Measurements from ENCODE around the gene CLTCL1. TPM values are rescaled to one million over a fixed set of nuclear protein-coding genes. Genes with fewer than 3 reads are reported as not detected.
A peak's percentile ranks its signal among the peaks of the same experiment; 100 is the strongest.

Gene CLTCL1
- total and polyA plus RNA-seq, 9 of the 15 experiments (the other 6 are each of a cell fraction or from before 2014, with no cell fraction given): 1.1 to 11.7 (median 5.0) TPM

DNA sequence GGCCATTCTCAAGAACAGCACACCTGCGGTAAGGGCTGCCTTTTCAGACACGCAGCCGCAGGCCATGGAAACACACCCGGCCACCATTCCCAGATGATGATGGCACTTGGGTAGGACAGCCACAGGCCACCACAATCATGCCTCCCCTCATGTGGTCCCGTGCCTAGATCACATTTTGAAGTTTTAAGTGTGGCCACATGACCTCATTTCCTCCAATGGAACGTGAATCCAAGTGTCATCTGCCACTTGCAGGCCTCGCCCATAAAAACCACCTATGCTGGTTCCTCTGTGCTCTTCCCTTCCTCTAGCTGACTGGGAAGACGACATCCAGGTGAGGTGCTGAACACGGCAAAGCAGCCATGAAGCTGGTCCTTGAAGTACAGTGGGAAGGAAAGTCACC lies 68.4 kb downstream of the CLTCL1 start (continued):
- no peak for TF ChIP-seq YY1 (IDR thresholded peaks at IDR 0.05; ENCODE audit: borderline replicate concordance in 1 of 3, control insufficient read depth in 1 of 3, extremely low read depth in 1 of 3, insufficient read depth in 3 of 3, insufficient read length in 1 of 3, insufficient replicate concordance in 2 of 3, low read depth in 1 of 3, low read length in 2 of 3)
- TF ChIP-seq MED1 (CRISPR knock-in tag; IDR thresholded peaks at IDR 0.05; ENCODE audit: borderline replicate concordance): no peak
- TF ChIP-seq TFAM (CRISPR knock-in tag; conservative IDR thresholded peaks at IDR 0.05): no peak
- no peak for TF ChIP-seq MLX (CRISPR knock-in tag; conservative IDR thresholded peaks at IDR 0.05)
- no peak for TF ChIP-seq PRMT5 (CRISPR knock-in tag; IDR thresholded peaks at IDR 0.05)
- no peak for TF ChIP-seq ILK (tag; IDR thresholded peaks at IDR 0.05; ENCODE audit: borderline replicate concordance, low read depth)
- no peak for TF ChIP-seq OTX1 (CRISPR knock-in tag; IDR thresholded peaks at IDR 0.05)
- TF ChIP-seq, protein P1, sequence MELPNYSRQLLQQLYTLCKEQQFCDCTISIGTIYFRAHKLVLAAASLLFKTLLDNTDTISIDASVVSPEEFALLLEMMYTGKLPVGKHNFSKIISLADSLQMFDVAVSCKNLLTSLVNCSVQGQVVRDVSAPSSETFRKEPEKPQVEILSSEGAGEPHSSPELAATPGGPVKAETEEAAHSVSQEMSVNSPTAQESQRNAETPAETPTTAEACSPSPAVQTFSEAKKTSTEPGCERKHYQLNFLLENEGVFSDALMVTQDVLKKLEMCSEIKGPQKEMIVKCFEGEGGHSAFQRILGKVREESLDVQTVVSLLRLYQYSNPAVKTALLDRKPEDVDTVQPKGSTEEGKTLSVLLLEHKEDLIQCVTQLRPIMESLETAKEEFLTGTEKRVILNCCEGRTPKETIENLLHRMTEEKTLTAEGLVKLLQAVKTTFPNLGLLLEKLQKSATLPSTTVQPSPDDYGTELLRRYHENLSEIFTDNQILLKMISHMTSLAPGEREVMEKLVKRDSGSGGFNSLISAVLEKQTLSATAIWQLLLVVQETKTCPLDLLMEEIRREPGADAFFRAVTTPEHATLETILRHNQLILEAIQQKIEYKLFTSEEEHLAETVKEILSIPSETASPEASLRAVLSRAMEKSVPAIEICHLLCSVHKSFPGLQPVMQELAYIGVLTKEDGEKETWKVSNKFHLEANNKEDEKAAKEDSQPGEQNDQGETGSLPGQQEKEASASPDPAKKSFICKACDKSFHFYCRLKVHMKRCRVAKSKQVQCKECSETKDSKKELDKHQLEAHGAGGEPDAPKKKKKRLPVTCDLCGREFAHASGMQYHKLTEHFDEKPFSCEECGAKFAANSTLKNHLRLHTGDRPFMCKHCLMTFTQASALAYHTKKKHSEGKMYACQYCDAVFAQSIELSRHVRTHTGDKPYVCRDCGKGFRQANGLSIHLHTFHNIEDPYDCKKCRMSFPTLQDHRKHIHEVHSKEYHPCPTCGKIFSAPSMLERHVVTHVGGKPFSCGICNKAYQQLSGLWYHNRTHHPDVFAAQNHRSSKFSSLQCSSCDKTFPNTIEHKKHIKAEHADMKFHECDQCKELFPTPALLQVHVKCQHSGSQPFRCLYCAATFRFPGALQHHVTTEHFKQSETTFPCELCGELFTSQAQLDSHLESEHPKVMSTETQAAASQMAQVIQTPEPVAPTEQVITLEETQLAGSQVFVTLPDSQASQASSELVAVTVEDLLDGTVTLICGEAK (IDR thresholded peaks at IDR 0.05): no peak
- TF ChIP-seq, protein P1 (CRISPR knock-in tag; IDR thresholded peaks at IDR 0.05): 0 out of 2 replicates have a peak, but pooled peaks have one; percentile 9
- TF ChIP-seq, protein P2, sequence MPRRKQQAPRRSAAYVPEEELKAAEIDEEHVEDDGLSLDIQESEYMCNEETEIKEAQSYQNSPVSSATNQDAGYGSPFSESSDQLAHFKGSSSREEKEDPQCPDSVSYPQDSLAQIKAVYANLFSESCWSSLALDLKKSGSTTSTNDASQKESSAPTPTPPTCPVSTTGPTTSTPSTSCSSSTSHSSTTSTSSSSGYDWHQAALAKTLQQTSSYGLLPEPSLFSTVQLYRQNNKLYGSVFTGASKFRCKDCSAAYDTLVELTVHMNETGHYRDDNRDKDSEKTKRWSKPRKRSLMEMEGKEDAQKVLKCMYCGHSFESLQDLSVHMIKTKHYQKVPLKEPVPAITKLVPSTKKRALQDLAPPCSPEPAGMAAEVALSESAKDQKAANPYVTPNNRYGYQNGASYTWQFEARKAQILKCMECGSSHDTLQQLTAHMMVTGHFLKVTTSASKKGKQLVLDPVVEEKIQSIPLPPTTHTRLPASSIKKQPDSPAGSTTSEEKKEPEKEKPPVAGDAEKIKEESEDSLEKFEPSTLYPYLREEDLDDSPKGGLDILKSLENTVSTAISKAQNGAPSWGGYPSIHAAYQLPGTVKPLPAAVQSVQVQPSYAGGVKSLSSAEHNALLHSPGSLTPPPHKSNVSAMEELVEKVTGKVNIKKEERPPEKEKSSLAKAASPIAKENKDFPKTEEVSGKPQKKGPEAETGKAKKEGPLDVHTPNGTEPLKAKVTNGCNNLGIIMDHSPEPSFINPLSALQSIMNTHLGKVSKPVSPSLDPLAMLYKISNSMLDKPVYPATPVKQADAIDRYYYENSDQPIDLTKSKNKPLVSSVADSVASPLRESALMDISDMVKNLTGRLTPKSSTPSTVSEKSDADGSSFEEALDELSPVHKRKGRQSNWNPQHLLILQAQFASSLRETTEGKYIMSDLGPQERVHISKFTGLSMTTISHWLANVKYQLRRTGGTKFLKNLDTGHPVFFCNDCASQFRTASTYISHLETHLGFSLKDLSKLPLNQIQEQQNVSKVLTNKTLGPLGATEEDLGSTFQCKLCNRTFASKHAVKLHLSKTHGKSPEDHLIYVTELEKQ (CRISPR knock-in tag; IDR thresholded peaks at IDR 0.05): no peak
- TF ChIP-seq CHAMP1 (IDR thresholded peaks at IDR 0.05): no peak
